HG02885 (cell line): ENCODE measurements around the gene CORT.
"Not testable (repeated sequence)": the region's sequence is repeated elsewhere in the genome, so short reads cannot be mapped to it uniquely, and the experiment has no call there.

Experiments
- ATAC-seq: cut with Tn5 transposase; IDR thresholded peaks from one replicate; pipeline ENCODE4 v1.9.1; 2021; ENCODE audit warnings: mild to moderate bottlenecking; ENCODE audit not compliant: unreplicated experiment, poor library complexity

Gene CORT

GRCh38 chr1:10434590-10434989 lies 15.2 kb upstream of the CORT start:
- ATAC-seq = no peak

GRCh38 chr1:10437052-10437451 lies 12.8 kb upstream of the CORT start:
- ATAC-seq = no peak

- no peak for ATAC-seq
Measured at GRCh38 chr1:10438677-10439163, 11.1 kb upstream of the CORT start.

GRCh38 chr1:10440305-10440704 lies 9.5 kb upstream of the CORT start:
- no peak for ATAC-seq

- ATAC-seq = no peak
Measured at GRCh38 chr1:10440794-10441193, 9.0 kb upstream of the CORT start.

GRCh38 chr1:10444248-10444647 lies 5.6 kb upstream of the CORT start:
- ATAC-seq = no peak

GRCh38 chr1:10444795-10445397 lies 4.9 kb upstream of the CORT start:
- no peak for ATAC-seq

GRCh38 chr1:10446790-10447422 lies 2.9 kb upstream of the CORT start:
- ATAC-seq = no peak

GRCh38 chr1:10450156-10450814 lies 454 bp downstream of the CORT start:
- ATAC-seq = no peak

GRCh38 chr1:10450836-10451235 lies 1.0 kb downstream of the CORT start:
- ATAC-seq = no peak

GRCh38 chr1:10451287-10451686 lies 1.5 kb downstream of the CORT start:
- no peak for ATAC-seq

- ATAC-seq = no peak
Measured at GRCh38 chr1:10456048-10456447, 6.2 kb downstream of the CORT start.

- no peak for ATAC-seq
Measured at GRCh38 chr1:10456661-10457060, 6.8 kb downstream of the CORT start.

GRCh38 chr1:10457462-10457861 lies 7.6 kb downstream of the CORT start:
- ATAC-seq = not testable (repeated sequence)

GRCh38 chr1:10457875-10458274 lies 8.0 kb downstream of the CORT start:
- ATAC-seq = no peak

- no peak for ATAC-seq
Measured at GRCh38 chr1:10459184-10459583, 9.4 kb downstream of the CORT start.

- ATAC-seq = no peak
Measured at GRCh38 chr1:10467078-10467477, 17.2 kb downstream of the CORT start.

- ATAC-seq = no peak
Measured at GRCh38 chr1:10470043-10470442, 20.2 kb downstream of the CORT start.

- ATAC-seq = no peak
Measured at GRCh38 chr1:10471411-10472219, 21.8 kb downstream of the CORT start.

GRCh38 chr1:10472220-10473144 lies 22.7 kb downstream of the CORT start, which contains the start of gene DFFA:
TSS of gene DFFA (minus strand) at chr1:10472529. CDS start at chr1:10472458, 71 bp downstream.
- ATAC-seq = peak; percentile 81
